Measurements from ENCODE around the gene KIAA0586.
A peak's percentile ranks its signal among the peaks of the same experiment; 100 is the strongest.
"Not testable (repeated sequence)": the region's sequence is repeated elsewhere in the genome, so short reads cannot be mapped to it uniquely, and the experiment has no call there.

The KIAA0586 gene

GRCh38 chr14:58427281-58428117 lies at the start of gene KIAA0586, which contains the start of gene TIMM9:
Gene KIAA0586 (plus strand): TSS chr14:58427719. CDS start chr14:58428265, 546 bp downstream.
Gene TIMM9 (minus strand): TSS chr14:58427531. CDS start chr14:58411945, 15,586 bp downstream.
- DNase-seq, result peak; percentile 98

GRCh38 chr14:58390830-58391229 lies 36.7 kb upstream of the KIAA0586 start:
- no peak for DNase-seq

DNA sequence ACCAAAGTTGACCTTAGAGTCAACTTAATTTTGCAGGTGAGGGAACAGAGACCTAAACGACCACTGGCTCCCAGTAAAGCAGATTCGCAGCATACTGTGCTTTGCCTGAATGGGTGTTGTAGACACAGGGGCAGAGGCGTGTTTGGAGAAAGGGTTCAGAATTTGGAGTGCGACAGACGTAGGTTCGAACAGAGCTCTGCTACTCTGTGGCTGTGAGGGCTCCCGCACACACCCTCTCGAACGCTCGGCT lies 32.0 kb upstream of the KIAA0586 start:
- DNase-seq, result no peak

DNA sequence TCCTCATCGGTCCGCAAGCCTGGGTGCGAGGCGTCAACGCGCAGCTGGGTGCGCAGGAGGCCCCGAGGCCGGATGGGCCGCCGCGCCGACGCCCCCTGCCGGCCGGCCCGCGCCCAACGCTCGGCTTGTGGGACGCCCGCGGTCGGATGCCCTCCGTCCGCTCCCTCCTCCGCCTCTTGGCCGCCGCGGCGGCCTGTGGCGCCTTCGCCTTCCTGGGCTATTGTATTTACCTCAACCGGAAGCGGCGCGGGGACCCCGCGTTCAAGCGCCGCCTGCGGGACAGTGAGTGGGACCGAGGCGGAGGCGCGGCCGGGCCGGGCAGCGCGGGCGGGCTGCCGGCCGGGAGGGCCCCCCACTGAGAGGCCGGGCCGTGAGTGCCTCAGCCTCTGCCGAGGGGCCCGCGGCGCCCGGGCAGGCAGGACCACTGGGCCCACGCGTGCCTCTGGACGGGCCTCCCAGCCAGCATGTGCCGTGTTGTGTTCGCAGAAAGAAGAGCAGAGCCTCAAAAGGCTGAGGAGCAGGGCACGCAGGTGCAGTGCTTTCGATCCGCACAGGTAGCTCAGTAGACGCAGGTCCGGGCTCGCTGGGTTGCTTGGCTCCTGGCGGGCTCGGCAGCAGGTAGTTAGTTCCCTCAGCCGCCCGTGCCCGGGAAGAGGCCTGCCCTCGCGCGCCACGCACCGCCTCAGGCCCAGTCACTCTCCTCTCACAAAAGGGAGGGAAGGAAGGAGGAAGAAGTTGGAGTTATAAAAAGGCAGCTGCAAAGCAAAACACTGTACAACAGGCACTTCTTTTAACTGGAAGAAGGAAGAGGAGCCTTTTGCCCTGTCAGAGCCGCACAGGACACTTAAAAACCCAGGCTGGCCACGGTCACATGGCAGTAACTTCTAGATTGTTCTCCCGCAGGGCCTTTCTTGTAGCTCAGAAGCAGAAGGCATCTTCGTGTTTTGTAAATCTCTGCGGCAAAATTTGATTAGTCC lies 31.4 kb upstream of the KIAA0586 start, which contains the start of gene TOMM20L:
TOMM20L (plus strand) TSS at position 119 of the 977 bp plus-strand sequence; CDS start at position 147, 28 bp downstream.
- peak; percentile 79 for DNase-seq

DNA sequence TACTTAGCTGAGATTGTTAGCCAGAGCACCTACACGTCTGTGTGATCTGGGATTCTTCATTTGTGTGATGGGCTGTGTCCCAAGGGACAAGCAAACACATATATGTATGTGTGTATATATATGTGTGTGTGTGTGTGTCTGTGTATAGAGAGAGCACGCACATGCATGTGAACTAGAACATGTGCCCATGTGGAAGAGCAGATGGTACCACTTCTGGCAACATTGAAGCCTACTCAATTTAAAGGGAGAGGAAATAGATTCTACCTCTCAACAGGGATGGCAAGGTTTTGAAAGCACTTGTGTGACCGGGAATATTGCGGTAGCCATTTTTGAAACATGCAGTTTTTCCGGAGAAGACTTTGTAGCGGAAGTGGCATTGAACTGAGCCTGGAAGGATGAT lies 30.4 kb upstream of the KIAA0586 start:
- no peak for DNase-seq

DNA sequence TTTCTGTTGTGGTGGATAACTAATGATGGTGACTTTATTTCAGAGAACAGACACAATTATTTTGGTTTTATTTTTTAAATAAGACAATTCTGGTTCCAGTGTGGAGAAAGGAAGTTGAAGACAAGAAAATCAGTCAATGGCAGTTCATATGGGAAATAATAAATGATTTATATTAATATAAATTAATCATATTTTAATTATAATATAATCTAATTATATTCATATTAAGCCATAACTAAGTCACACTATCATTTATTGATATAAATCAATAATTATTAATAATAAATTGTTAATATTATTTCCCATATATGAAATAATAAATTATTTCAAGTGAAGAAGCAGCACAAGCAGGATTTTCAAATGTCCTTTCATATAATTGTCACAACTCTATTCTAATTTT lies 29.0 kb upstream of the KIAA0586 start:
- DNase-seq, result no peak

DNA sequence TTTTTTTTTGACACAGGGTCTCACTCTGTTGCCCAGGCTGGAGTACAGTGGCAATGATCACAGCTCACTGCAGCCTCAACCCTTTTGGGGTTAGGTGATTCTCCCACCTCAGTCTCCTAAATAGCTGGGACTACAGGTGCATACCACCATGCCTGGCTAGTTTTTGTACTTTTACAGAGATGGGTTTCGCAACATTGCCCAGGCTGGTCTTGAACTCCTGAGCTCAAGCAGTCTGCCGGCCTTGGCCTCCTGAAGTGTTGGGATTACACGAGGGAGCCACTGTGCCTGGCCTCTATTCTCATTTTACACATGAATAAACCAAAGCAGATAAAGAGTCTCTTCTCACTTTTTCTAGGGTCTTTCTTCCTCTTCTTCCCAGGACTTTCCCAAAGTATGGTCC lies 28.6 kb upstream of the KIAA0586 start:
- DNase-seq, result no peak

DNA sequence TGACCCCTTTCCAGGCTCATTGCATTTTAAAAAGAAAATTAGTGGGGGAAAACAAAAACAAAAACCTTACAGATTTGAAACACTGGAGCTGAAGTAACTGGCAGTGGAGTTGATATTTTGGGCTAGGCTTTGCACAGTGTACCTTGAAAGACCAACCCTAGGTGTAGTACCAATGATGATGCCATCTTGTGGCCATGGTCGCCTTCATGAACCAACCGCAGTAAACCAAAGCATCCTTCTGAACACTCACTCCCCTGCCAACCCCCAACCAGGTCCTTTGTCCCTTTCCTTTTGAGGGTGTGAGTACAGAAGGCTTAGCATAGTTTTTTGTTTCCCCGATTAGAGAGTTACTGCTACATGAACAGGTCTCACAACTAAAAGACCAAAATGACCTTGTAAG lies 25.9 kb upstream of the KIAA0586 start:
- DNase-seq, result no peak

DNA sequence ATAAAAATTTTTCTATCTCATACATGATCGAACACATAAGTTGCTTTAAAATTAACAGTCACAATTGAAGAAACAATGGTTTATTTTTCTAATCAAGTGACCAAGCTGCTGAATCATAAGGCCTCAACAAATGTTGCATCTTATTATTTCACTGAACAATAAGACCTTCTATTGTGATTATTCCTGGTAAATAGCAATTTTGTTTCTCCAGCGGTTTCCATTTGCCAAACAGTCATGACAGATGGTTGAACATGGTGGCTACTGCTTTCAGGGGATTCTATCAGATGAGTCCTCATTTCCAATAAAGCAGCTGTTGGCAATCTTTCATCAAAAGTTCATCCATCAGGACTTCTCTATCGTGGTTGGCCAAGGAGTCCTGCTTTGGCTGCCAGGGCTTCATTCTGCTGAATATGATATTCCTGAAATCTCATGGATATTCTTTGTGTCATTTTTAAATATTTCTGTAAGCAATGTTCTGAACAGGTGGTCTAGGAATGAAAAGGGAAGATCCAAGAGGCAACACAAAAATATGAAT lies 18.8 kb upstream of the KIAA0586 start:
- DNase-seq, result no peak

- no peak for DNase-seq
Measured at GRCh38 chr14:58414845-58415244, 12.7 kb upstream of the KIAA0586 start.

GRCh38 chr14:58415636-58416547 lies 11.6 kb upstream of the KIAA0586 start:
- DNase-seq, result no peak

- DNase-seq, result not testable (repeated sequence)
Measured at GRCh38 chr14:58416934-58417333, 10.6 kb upstream of the KIAA0586 start.

DNA sequence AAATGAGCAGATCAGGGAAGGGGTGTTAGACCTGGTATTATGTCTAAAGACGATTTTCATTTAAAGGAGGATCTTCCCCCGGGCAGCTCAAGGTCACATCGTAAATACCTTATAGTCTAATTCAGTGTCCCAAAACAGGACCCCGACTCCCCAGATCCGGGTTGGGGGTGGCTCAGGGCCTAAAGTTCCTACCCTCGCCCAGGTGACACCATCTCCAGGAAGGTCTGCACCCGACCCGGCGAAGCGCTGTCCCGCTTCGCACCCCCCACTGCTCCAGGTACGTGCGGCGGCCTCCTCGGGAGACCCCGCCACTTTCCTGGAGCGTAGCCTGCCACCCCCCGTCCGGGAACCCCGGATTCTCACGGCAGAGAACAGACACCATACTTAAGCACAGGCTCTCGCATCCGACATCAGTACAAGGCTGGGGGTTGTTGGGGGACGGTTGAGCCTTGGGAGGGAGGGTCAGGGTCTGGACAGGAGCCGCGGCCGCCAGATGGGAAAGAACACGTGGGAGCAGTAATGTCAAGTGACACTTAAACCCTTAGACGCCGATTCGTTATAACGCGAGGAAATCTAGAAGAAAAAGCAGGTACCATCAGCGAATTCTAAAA lies 744 bp upstream of the KIAA0586 start:
- peak; percentile 44 for DNase-seq

GRCh38 chr14:58428118-58428683 lies 682 bp downstream of the KIAA0586 start:
- no peak for DNase-seq

- DNase-seq, result no peak
Measured at GRCh38 chr14:58430156-58430555, 2.6 kb downstream of the KIAA0586 start.

DNA sequence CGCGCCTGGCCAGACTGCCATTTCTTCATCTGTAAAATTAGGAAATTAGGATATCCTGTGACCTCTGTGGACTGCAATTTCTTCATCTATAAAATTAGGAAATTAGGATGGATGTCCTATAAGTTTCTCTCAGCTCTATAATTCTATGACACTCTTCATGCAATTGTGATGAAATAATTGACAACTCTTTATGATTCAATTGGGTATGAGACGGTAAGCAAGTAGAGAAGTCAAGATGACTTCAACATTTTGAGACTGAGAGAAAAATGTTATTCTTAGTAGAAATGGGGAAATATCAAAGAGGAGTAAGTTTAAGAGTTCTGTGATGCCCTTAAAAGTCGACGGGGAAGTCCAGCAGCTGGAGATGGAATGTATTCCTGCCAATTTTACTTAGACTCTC lies 12.0 kb downstream of the KIAA0586 start:
- no peak for DNase-seq

DNA sequence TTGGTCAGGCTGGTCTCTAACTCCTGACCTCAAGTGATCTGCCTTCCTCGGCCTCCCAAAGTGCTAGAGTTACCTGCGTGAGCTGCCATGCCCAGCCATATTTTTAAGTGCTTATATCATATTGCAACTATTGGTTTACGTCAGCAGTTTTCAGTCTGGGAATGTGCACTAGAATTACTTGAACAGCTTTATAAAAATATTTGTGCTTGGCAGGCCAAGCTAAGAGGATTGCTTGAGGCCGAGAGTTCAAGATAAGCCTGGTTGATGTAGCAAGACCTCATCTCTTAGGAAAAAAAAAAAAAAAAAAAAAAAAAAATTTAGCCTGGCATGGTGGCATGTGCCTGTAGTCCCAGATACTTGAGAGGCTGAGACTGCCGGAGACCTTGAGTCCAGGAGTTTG lies 17.1 kb downstream of the KIAA0586 start:
- DNase-seq, result no peak

GRCh38 chr14:58455593-58456265 lies 28.2 kb downstream of the KIAA0586 start:
- DNase-seq, result no peak

DNA sequence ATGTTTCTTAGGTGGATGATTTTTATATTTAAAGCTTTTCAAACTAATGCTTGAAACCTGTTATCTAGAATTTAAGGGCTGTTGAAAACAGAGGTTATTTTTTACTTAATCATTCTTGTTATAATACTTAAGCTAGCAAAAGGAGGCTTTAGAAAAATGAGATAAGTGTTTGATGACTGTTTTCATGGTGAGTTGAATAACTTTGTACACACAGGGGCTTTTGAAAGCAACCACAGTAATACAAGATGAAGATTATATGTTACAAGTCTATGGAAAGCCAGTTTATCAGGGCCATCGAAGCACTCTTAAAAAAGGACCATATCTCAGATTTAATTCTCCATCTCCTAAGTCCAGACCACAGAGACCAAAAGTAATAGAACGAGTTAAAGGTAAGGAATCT lies 33.3 kb downstream of the KIAA0586 start:
- DNase-seq, result no peak

DNA sequence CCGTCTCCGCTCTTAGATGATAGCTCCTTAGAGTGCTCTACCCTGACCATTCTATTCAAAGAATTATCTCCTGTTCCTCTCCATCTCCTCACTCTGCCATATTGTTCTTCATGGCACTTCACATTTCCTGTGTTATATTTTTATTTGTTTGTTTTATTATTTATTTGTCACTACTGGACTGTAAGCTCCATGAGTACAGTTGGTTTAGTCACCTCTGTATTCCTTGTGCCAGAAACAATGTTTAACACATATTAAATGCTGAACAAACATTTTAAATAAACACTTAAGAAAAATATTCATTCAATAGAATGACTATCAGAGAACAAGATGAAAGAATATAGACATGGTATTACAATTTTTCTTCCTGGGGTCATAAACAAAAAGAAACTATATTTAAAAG lies 35.6 kb downstream of the KIAA0586 start:
- DNase-seq, result no peak

- DNase-seq, result no peak
Measured at GRCh38 chr14:58464652-58465051, 37.1 kb downstream of the KIAA0586 start.
